ENCODE results near the gene DMBT1.

GRCh38 chr10:122537545-122537944 lies 23.0 kb upstream of the DMBT1 start:
- no peak for TF ChIP-seq CTCF (IDR thresholded peaks at IDR 0.05; ENCODE audit: low read depth, low read length)
- no peak for TF ChIP-seq EZH2phosphoT487 (IDR thresholded peaks at IDR 0.05; ENCODE audit: low read depth)

All from OCI-LY3 (cell line).